Mucosa of rectum (tissue), 2 donors: ENCODE data around the gene PARP15.
A peak's percentile ranks its signal among the peaks of the same experiment; 100 is the strongest.

Experiments used
- H3K27ac ChIP-seq, 2 donors: one replicate each; pipeline ENCODE4 v1.7.0; 2013; ENCODE audit warnings: inconsistent platforms in 2 of 2, low read depth in 2 of 2, low read length in 2 of 2
- H3K27me3 ChIP-seq, 2 donors: one replicate each; pipeline ENCODE4 v1.7.0; 2013; ENCODE audit warnings: low read length in 2 of 2; ENCODE audit not compliant: control insufficient read depth in 2 of 2, insufficient read depth in 2 of 2
- H3K36me3 ChIP-seq, 2 donors: one replicate each; pipeline ENCODE4 v1.7.0; 2013; ENCODE audit warnings: low read length in 2 of 2; ENCODE audit not compliant: control insufficient read depth in 2 of 2, insufficient read depth in 2 of 2
- H3K4me1 ChIP-seq, 2 donors: one replicate each; pipeline ENCODE4 v1.7.0; 2013; ENCODE audit warnings: low read length in 2 of 2, mild to moderate bottlenecking in 1 of 2; ENCODE audit not compliant: control insufficient read depth in 2 of 2, insufficient read depth in 2 of 2
- H3K4me3 ChIP-seq, 2 donors: one replicate each; pipeline ENCODE4 v1.7.0; 2013; ENCODE audit warnings: low read length in 2 of 2
- H3K9ac ChIP-seq, 2 donors: one replicate each; pipeline ENCODE4 v1.7.0; 2013; ENCODE audit warnings: low read length in 2 of 2, low read depth in 1 of 2, mild to moderate bottlenecking in 1 of 2
- H3K9me3 ChIP-seq, 2 donors: one replicate each; pipeline ENCODE4 v1.7.0; 2013; ENCODE audit warnings: low read length in 2 of 2; ENCODE audit not compliant: control insufficient read depth in 2 of 2
- donor health status: healthy.
- donor health status: Normal muscosa, but diverticular disease.

The PARP15 gene

DNA sequence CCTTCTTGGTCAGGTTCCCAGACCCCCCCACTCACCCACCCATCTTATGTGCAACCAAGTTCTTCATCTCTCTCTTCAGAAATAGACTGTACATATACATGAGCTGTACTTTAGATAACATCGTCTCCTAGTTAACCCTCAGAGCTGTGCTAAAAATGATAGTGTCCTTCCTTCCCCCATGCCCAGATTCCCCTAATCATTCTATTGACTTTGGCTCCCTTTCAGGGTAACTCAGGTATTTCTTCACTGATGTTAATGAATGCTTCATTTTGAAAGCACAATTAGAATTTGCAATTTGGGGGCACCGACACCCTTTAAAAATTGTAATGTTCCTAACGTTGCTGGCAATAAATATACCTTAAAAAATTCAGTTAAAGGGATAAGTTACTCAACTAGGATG, 24.3 kb upstream of the PARP15 start:
- no peak overlapping the region for H3K27ac ChIP-seq
- H3K27me3 ChIP-seq: no peaks in the 10 kb centered on the region
- H3K4me3 ChIP-seq: no peak overlapping the region
- peaks cover 51 to 54% of the 10 kb centered on the region in 2 donors for H3K36me3 ChIP-seq
- H3K9me3 ChIP-seq: no peaks in the 10 kb centered on the region
- no peak overlapping the region for H3K9ac ChIP-seq
- no peaks in the 10 kb centered on the region for H3K4me1 ChIP-seq

GRCh38 chr3:122555275-122556071, 22.0 kb upstream of the PARP15 start:
- H3K4me1 ChIP-seq: no peaks in the 10 kb centered on the region
- no peak overlapping the region for H3K4me3 ChIP-seq
- H3K36me3 ChIP-seq: peaks cover 43 to 54% of the 10 kb centered on the region in 2 donors
- H3K9me3 ChIP-seq: no peaks in the 10 kb centered on the region
- H3K27ac ChIP-seq: no peak overlapping the region
- H3K27me3 ChIP-seq: no peaks in the 10 kb centered on the region
- H3K9ac ChIP-seq: no peak overlapping the region

- peaks cover 36 to 43% of the 10 kb centered on the region in 2 donors for H3K36me3 ChIP-seq
- H3K9me3 ChIP-seq: no peaks in the 10 kb centered on the region
- no peak overlapping the region for H3K4me3 ChIP-seq
- H3K27ac ChIP-seq: no peak overlapping the region
- H3K4me1 ChIP-seq: no peaks in the 10 kb centered on the region
- H3K9ac ChIP-seq: no peak overlapping the region
- no peaks in the 10 kb centered on the region for H3K27me3 ChIP-seq
Observed at GRCh38 chr3:122557356-122557755, 20.1 kb upstream of the PARP15 start.

GRCh38 chr3:122558605-122559004, 18.8 kb upstream of the PARP15 start:
- Histone ChIP-seq H3K9ac (no peak overlapping the region), H3K27me3 (no peaks in the 10 kb centered on the region), H3K36me3 (peaks cover 36 to 38% of the 10 kb centered on the region in 2 donors), H3K27ac (no peak overlapping the region), H3K4me1 (peaks cover 3 to 8% of the 10 kb centered on the region in 2 donors), H3K4me3 (no peak overlapping the region), H3K9me3 (no peaks in the 10 kb centered on the region)

DNA sequence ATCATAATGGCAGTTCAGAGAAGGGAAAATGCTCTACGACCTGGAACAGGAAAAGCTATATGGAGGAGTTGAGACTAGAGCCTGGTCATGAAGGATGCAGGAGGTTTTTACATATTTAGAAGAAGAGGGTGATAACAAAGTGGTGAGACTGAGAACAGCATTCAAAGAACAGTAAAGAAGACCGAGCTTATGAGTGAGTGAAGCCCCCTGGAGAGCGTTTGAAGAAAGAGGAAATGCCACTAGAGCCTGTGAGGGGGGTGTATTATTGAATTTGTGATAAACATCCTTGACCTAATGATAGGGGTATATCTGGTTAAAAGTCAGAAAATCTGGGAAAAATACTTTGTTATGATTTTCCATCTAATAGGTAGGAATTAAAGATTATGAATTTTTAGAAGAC, 17.5 kb upstream of the PARP15 start:
- Histone ChIP-seq H3K36me3 (peaks cover 29 to 33% of the 10 kb centered on the region in 2 donors), H3K27ac (no peak overlapping the region), H3K27me3 (no peaks in the 10 kb centered on the region), H3K9ac (no peak overlapping the region), H3K9me3 (no peaks in the 10 kb centered on the region), H3K4me1 (peaks cover 4 to 9% of the 10 kb centered on the region in 2 donors), H3K4me3 (no peak overlapping the region)

- no peaks in the 10 kb centered on the region for H3K27me3 ChIP-seq
- no peaks in the 10 kb centered on the region for H3K9me3 ChIP-seq
- H3K36me3 ChIP-seq: peaks cover 21 to 27% of the 10 kb centered on the region in 2 donors
- no peak overlapping the region for H3K27ac ChIP-seq
- H3K9ac ChIP-seq: no peak overlapping the region
- H3K4me3 ChIP-seq: no peak overlapping the region
- peaks cover 4 to 9% of the 10 kb centered on the region in 2 donors for H3K4me1 ChIP-seq
Observed at GRCh38 chr3:122560680-122561079, 16.8 kb upstream of the PARP15 start.

DNA sequence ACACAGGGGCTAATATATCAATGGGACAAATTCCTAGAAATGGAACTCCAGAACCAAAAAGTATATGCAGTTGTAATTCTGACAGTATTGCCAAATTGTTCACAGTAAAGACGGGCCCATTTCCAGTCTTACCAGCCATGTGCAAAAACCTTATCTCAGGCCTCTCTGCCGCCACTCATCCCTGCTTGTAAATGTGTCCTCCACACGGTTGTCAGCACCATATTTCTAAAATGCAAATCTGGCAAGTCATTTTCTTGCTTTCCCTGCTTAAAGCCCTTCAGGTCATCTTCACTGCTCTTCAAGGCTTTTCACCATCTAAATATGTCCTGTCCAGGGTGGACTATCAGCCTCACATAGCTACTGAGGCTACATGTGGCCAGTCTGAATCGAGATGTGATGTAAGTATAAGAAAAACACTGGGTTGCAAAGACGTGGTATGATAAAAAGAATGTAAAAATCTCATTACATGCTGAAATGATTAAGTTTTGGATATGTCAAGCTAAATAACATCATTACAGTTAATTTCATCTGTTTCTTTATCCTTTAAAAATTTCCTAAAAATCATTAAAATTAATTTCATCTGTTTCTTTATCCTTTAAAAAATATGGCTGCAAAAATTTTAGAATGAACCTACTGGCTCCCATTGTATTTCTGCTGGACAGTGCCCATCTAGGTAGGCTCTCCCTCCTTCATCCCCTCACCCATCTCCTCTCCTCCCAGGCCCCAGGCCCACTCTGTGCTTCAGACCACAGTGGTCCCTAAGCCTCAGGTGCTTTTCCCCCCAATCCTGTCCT, 14.3 kb upstream of the PARP15 start:
- H3K9ac ChIP-seq: peak overlapping the region; percentile 71 to 92
- H3K4me1 ChIP-seq: peaks cover 4 to 9% of the 10 kb centered on the region in 2 donors
- peak overlapping the region; percentile 85 to 89 for H3K4me3 ChIP-seq
- peak overlapping the region; percentile 92 to 93 for H3K27ac ChIP-seq
- H3K27me3 ChIP-seq: no peaks in the 10 kb centered on the region
- H3K9me3 ChIP-seq: no peaks in the 10 kb centered on the region
- H3K36me3 ChIP-seq: peaks cover 17 to 20% of the 10 kb centered on the region in 2 donors

DNA sequence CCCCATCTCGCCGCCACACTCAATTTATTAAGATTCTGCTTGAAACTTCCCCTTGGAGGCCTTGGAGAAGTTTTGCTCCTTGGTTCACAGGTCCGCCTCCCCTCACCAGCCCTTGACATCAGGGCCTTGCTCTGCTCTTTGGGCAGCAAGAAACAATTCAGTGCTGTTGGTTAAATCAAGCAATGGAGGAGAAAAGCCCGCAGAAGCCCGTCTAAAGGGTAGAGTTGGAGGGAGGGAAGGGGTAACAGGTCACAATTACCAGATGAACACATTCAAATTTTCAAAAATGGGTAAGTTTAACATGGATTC, 13.8 kb upstream of the PARP15 start:
- peaks cover 4 to 9% of the 10 kb centered on the region in 2 donors for H3K4me1 ChIP-seq
- peaks cover 18 to 21% of the 10 kb centered on the region in 2 donors for H3K36me3 ChIP-seq

GRCh38 chr3:122564155-122564912, 13.1 kb upstream of the PARP15 start, which contains the start of the genes DTX3L and PARP9:
TSS of gene DTX3L (plus strand) at chr3:122564338. CDS start at chr3:122564427, 89 bp downstream.
TSS of gene PARP9 (minus strand) at chr3:122564300. CDS start at chr3:122559620, 4,680 bp downstream.
- Histone ChIP-seq H3K27ac (peak within 1 kb of the TSS; percentile 92 to 93), H3K4me3 (peak within 1 kb of the TSS; percentile 85 to 89), H3K36me3 (peaks cover 21 to 23% of the 10 kb centered on the region in 2 donors), H3K9ac (peak within 1 kb of the TSS; percentile 71 to 92), H3K9me3 (no peaks in the 10 kb centered on the region), H3K27me3 (no peaks in the 10 kb centered on the region), H3K4me1 (peaks cover 4 to 9% of the 10 kb centered on the region in 2 donors)

More for the DNA sequence above, 13.8 kb upstream of the PARP15 start:
- Histone ChIP-seq H3K27ac (peak overlapping the region; percentile 92 to 93), H3K27me3 (no peaks in the 10 kb centered on the region), H3K4me3 (peak overlapping the region; percentile 85 to 89), H3K9me3 (no peaks in the 10 kb centered on the region), H3K9ac (peak overlapping the region; percentile 71 to 92)
